Measurements from ENCODE around the gene KSR1.
"Not testable (repeated sequence)": the region's sequence is repeated elsewhere in the genome, so short reads cannot be mapped to it uniquely, and the experiment has no call there.

KSR1 gene

GRCh38 chr17:27420211-27420950, 35.9 kb upstream of the KSR1 start:
- no peak for TF ChIP-seq NFRKB (IDR thresholded peaks at IDR 0.05)
- TF ChIP-seq SUZ12 (IDR thresholded peaks at IDR 0.05) = no peak
- TF ChIP-seq ELF4 (IDR thresholded peaks at IDR 0.05) = no peak
- TF ChIP-seq FOXA1 (IDR thresholded peaks at IDR 0.05) = no peak
- no peak for TF ChIP-seq FOXM1 (IDR thresholded peaks at IDR 0.05; ENCODE audit: borderline replicate concordance)
- no peak for TF ChIP-seq L3MBTL2 (conservative IDR thresholded peaks at IDR 0.05)
- no peak for TF ChIP-seq HDGF (IDR thresholded peaks at IDR 0.05; ENCODE audit: borderline replicate concordance)
- TF ChIP-seq, protein P1, sequence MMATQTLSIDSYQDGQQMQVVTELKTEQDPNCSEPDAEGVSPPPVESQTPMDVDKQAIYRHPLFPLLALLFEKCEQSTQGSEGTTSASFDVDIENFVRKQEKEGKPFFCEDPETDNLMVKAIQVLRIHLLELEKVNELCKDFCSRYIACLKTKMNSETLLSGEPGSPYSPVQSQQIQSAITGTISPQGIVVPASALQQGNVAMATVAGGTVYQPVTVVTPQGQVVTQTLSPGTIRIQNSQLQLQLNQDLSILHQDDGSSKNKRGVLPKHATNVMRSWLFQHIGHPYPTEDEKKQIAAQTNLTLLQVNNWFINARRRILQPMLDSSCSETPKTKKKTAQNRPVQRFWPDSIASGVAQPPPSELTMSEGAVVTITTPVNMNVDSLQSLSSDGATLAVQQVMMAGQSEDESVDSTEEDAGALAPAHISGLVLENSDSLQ (IDR thresholded peaks at IDR 0.05) = no peak
- TF ChIP-seq ZNF384 (IDR thresholded peaks at IDR 0.05) = no peak
- no peak for TF ChIP-seq CTBP1 (IDR thresholded peaks at IDR 0.05; ENCODE audit: borderline replicate concordance)
- no peak for TF ChIP-seq SP1 (IDR thresholded peaks at IDR 0.05)
- no peak for TF ChIP-seq FOXK2 (IDR thresholded peaks at IDR 0.05)
- TF ChIP-seq BHLHE40 (IDR thresholded peaks at IDR 0.05; ENCODE audit: borderline replicate concordance) = no peak
- no peak for DNase-seq (ENCODE audit: extremely low spot score)
- ChIA-PET CTCF (interaction anchor here (0.6 kb wide), 1 partner anchor 29 kb away, joined by 3 read pairs; no protein-coding TSS in a partner anchor), POLR2A (no interaction called here)

- ChIA-PET CTCF (interaction anchor here (0.6 kb wide), 1 partner anchor 28 kb away, joined by 3 read pairs; no protein-coding TSS in a partner anchor), POLR2A (no interaction called here)
- DNase-seq (ENCODE audit: extremely low spot score) = no peak
- no peak for TF ChIP-seq FOXM1 (IDR thresholded peaks at IDR 0.05; ENCODE audit: borderline replicate concordance)
Measured at GRCh38 chr17:27421111-27421510, 35.1 kb upstream of the KSR1 start.

DNA sequence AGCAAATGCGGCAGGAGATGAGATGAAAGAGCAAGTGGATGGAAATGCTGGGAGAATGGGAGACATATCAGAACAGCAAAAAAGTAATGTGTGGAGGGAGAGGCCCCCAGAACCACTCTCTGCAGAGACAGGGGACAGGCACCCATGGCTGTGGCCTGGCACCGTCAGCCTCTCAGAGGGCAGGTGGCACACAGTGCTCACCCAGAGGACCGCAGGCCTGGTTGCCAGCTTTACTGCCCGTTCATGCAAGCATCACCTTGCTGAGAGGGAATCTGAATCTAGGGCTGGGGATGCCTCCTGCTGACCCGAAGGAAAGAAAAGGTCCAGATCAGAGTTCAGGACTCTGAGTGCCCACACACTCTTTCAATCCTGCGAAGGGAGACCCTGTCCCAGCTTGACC, 34.6 kb upstream of the KSR1 start:
- not testable (repeated sequence) for DNase-seq (ENCODE audit: extremely low spot score)
- ChIA-PET CTCF (interaction anchor here (1.3 kb wide), 1 partner anchor 9 kb away, joined by 5 read pairs; no protein-coding TSS in a partner anchor), POLR2A (interaction anchor here (0.9 kb wide), 1 partner anchor 14 kb away, joined by 3 read pairs; no protein-coding TSS in a partner anchor)

GRCh38 chr17:27422601-27423000, 33.6 kb upstream of the KSR1 start:
- no peak for DNase-seq (ENCODE audit: extremely low spot score)
- CTCF ChIA-PET = interaction anchor here (0.7 to 1.3 kb wide), 2 partner anchors 8 to 103 kb away, joined by 3 to 5 read pairs; no protein-coding TSS in a partner anchor
- POLR2A ChIA-PET = no interaction called here
- TF ChIP-seq SUZ12 (IDR thresholded peaks at IDR 0.05) = no peak
- no peak for TF ChIP-seq LEF1 (IDR thresholded peaks at IDR 0.05; ENCODE audit: borderline replicate concordance)
- no peak for TF ChIP-seq FOXK2 (IDR thresholded peaks at IDR 0.05)
- TF ChIP-seq, protein P1 (IDR thresholded peaks at IDR 0.05) = no peak
- TF ChIP-seq FOXM1 (IDR thresholded peaks at IDR 0.05; ENCODE audit: borderline replicate concordance) = no peak
- no peak for TF ChIP-seq ELF4 (IDR thresholded peaks at IDR 0.05)
- no peak for TF ChIP-seq HDGF (IDR thresholded peaks at IDR 0.05; ENCODE audit: borderline replicate concordance)
- no peak for TF ChIP-seq NFRKB (IDR thresholded peaks at IDR 0.05)
- TF ChIP-seq TARDBP (IDR thresholded peaks at IDR 0.05) = no peak
- no peak for TF ChIP-seq FOXA1 (IDR thresholded peaks at IDR 0.05)
- TF ChIP-seq ARNT (IDR thresholded peaks at IDR 0.05) = no peak
- TF ChIP-seq CTBP1 (IDR thresholded peaks at IDR 0.05; ENCODE audit: borderline replicate concordance) = no peak
- TF ChIP-seq L3MBTL2 (conservative IDR thresholded peaks at IDR 0.05) = no peak
- no peak for TF ChIP-seq ZNF384 (IDR thresholded peaks at IDR 0.05)
- no peak for TF ChIP-seq SP1 (IDR thresholded peaks at IDR 0.05)

DNA sequence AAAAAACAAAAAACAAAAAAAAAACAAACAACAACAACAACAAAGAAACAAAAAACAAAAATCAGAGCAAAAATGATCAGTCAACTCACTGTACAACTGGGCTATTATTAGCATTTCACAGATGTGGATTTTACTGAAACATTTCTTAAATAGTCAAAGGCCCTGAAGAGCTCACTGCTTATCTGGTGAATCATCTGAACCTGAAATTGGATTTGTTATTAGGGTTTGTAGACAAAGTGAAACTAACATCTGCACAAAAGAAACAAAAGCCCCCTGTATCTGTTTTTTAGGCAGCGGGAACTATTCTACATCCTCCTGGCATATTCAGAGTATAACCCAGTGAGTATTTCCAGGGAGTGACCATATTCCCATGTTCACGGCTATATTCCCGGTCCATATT, 32.6 kb upstream of the KSR1 start:
- TF ChIP-seq CTBP1 (IDR thresholded peaks at IDR 0.05; ENCODE audit: borderline replicate concordance) (no peak), L3MBTL2 (conservative IDR thresholded peaks at IDR 0.05) (no peak), FOXA1 (IDR thresholded peaks at IDR 0.05) (no peak), FOXM1 (IDR thresholded peaks at IDR 0.05; ENCODE audit: borderline replicate concordance) (no peak), BHLHE40 (IDR thresholded peaks at IDR 0.05; ENCODE audit: borderline replicate concordance) (no peak), ARNT (IDR thresholded peaks at IDR 0.05) (no peak), ZNF384 (IDR thresholded peaks at IDR 0.05) (no peak), HDGF (IDR thresholded peaks at IDR 0.05; ENCODE audit: borderline replicate concordance) (no peak), ELF4 (IDR thresholded peaks at IDR 0.05) (no peak), NFRKB (IDR thresholded peaks at IDR 0.05) (no peak), TARDBP (IDR thresholded peaks at IDR 0.05) (no peak), SUZ12 (IDR thresholded peaks at IDR 0.05) (no peak), SP1 (IDR thresholded peaks at IDR 0.05) (no peak), FOXK2 (IDR thresholded peaks at IDR 0.05) (no peak)
- TF ChIP-seq, protein P1 (IDR thresholded peaks at IDR 0.05) = no peak
- CTCF ChIA-PET = no interaction called here
- no peak for DNase-seq (ENCODE audit: extremely low spot score)
- POLR2A ChIA-PET = no interaction called here

- CTCF ChIA-PET = interaction anchor here (0.9 kb wide), 1 partner anchor 70 kb away, joined by 3 read pairs; no protein-coding TSS in a partner anchor
- TF ChIP-seq FOXA1 (IDR thresholded peaks at IDR 0.05) (no peak), FOXM1 (IDR thresholded peaks at IDR 0.05; ENCODE audit: borderline replicate concordance) (no peak), BHLHE40 (IDR thresholded peaks at IDR 0.05; ENCODE audit: borderline replicate concordance) (no peak), FOXK2 (IDR thresholded peaks at IDR 0.05) (no peak), L3MBTL2 (conservative IDR thresholded peaks at IDR 0.05) (no peak), NFRKB (IDR thresholded peaks at IDR 0.05) (no peak), HDGF (IDR thresholded peaks at IDR 0.05; ENCODE audit: borderline replicate concordance) (no peak), ZNF384 (IDR thresholded peaks at IDR 0.05) (no peak), TARDBP (IDR thresholded peaks at IDR 0.05) (no peak), CTBP1 (IDR thresholded peaks at IDR 0.05; ENCODE audit: borderline replicate concordance) (no peak), SP1 (IDR thresholded peaks at IDR 0.05) (no peak), SUZ12 (IDR thresholded peaks at IDR 0.05) (no peak)
- TF ChIP-seq, protein P1 (IDR thresholded peaks at IDR 0.05) = no peak
- POLR2A ChIA-PET = no interaction called here
- DNase-seq (ENCODE audit: extremely low spot score) = no peak
Measured at GRCh38 chr17:27424516-27424915, 31.7 kb upstream of the KSR1 start.
